HL-60 (cell line): ENCODE measurements around the gene EIF6.

Experiments used
- POLR2AphosphoS5 ChIP-seq: IDR thresholded peaks from 2 replicates; pipeline ENCODE4 v1.6.1; 2012; ENCODE audit warnings: low read depth
- TF ChIP-seq, protein P1 (sequence below): IDR thresholded peaks from one replicate; pipeline ENCODE4 v1.5.1; 2011; ENCODE audit warnings: low read length, control low read depth, inconsistent platforms; ENCODE audit not compliant: insufficient read depth

DNA sequence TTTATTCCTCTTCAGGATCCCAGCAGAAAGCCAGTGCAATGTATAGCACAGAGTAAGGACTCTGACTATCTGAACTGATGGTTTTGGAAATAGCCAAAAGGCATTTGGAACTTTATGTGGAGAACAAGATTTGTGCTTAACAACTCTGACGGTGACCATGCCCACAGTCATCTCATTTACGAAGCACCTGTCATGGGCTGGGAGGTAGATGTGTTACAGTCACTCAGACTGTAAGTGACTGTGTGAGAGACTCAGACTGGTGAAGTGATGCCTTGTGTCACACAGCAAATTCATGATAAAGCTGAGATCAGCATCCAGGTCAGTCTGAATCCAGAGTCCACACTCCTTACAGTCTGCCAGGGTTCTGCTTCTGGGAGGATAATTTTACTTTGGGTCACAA, 31.5 kb upstream of the EIF6 start:
- TF ChIP-seq, protein P1, sequence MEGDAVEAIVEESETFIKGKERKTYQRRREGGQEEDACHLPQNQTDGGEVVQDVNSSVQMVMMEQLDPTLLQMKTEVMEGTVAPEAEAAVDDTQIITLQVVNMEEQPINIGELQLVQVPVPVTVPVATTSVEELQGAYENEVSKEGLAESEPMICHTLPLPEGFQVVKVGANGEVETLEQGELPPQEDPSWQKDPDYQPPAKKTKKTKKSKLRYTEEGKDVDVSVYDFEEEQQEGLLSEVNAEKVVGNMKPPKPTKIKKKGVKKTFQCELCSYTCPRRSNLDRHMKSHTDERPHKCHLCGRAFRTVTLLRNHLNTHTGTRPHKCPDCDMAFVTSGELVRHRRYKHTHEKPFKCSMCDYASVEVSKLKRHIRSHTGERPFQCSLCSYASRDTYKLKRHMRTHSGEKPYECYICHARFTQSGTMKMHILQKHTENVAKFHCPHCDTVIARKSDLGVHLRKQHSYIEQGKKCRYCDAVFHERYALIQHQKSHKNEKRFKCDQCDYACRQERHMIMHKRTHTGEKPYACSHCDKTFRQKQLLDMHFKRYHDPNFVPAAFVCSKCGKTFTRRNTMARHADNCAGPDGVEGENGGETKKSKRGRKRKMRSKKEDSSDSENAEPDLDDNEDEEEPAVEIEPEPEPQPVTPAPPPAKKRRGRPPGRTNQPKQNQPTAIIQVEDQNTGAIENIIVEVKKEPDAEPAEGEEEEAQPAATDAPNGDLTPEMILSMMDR, result no peak
- no peak for TF ChIP-seq POLR2AphosphoS5
